ENCODE measurements around the gene IL19.
"Not testable (repeated sequence)": the region's sequence is repeated elsewhere in the genome, so short reads cannot be mapped to it uniquely, and the experiment has no call there.

- not testable (repeated sequence) for TF ChIP-seq CTCF (IDR thresholded peaks at IDR 0.05); SP1 (CRISPR knock-in tag; conservative IDR thresholded peaks at IDR 0.05); NR3C1 (CRISPR knock-in tag; conservative IDR thresholded peaks at IDR 0.05; ENCODE audit: low read depth); USF1 (CRISPR knock-in tag; IDR thresholded peaks at IDR 0.05); KAT7 (CRISPR knock-in tag; IDR thresholded peaks at IDR 0.05; ENCODE audit: borderline replicate concordance); IRF1 (CRISPR knock-in tag; IDR thresholded peaks at IDR 0.05)
- TF ChIP-seq, protein P1, sequence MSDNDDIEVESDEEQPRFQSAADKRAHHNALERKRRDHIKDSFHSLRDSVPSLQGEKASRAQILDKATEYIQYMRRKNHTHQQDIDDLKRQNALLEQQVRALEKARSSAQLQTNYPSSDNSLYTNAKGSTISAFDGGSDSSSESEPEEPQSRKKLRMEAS (CRISPR knock-in tag; IDR thresholded peaks at IDR 0.05): not testable (repeated sequence)
These were observed 4.8 kb upstream of the IL19 start for GRCh38 chr1:206765771-206766170.

Measured in WTC11 (cell line).